ENCODE data around the gene TMC6.
"Not testable (repeated sequence)": the region's sequence is repeated elsewhere in the genome, so short reads cannot be mapped to it uniquely, and the experiment has no call there.

Gene TMC6

GRCh38 chr17:78117027-78117981 is 11.3 kb downstream of the TMC6 start:
- Histone ChIP-seq H3K4me1 (ENCODE audit: control insufficient read depth in 2 of 2, insufficient read depth in 1 of 2, low read depth in 1 of 2, low read length in 2 of 2) (no peaks in the 10 kb centered on the region), H3K23ac (ENCODE audit: low read depth, low read length, poor library complexity) (peak overlapping the region; percentile 1), H3K9me3 (replicated peaks in 1 of 2; ENCODE audit: control insufficient read depth in 2 of 2, insufficient read depth in 1 of 2, low read depth in 1 of 2, low read length in 2 of 2) (no peaks in the 10 kb centered on the region), H2AK5ac (ENCODE audit: low read depth, low read length) (no peak overlapping the region), H3K18ac (ENCODE audit: low read length) (peak overlapping the region; percentile 1), H3K4me2 (ENCODE audit: insufficient read depth, low read length, poor library complexity, severe bottlenecking) (no peak overlapping the region), H3K14ac (ENCODE audit: low read length) (no peak overlapping the region), H4K8ac (ENCODE audit: low read depth, low read length) (no peak overlapping the region), H3K27me3 (ENCODE audit: control insufficient read depth in 3 of 3, insufficient read depth in 3 of 3, low read depth in 1 of 3, low read length in 3 of 3) (no peaks in the 10 kb centered on the region), H3K79me1 (ENCODE audit: low read depth, low read length) (peaks cover 2% of the 10 kb centered on the region), H2AFZ (ENCODE audit: low read length) (no peak overlapping the region), H2BK5ac (ENCODE audit: low read length) (peak overlapping the region; percentile 29), H3K36me3 (replicated peaks in 1 of 2; ENCODE audit: control insufficient read depth in 2 of 2, insufficient read depth in 2 of 2, low read length in 2 of 2) (no peaks in the 10 kb centered on the region), H3K4ac (ENCODE audit: low read length) (no peak overlapping the region), H3K27ac (replicated peaks; ENCODE audit: low read length) (no peak overlapping the region), H2BK12ac (ENCODE audit: low read length) (no peak overlapping the region), H3K4me3 (ENCODE audit: low read length in 2 of 2) (no peak overlapping the region), H3K9ac (ENCODE audit: low read depth, low read length, poor library complexity) (no peak overlapping the region), H2BK120ac (ENCODE audit: low read depth, low read length) (no peak overlapping the region), H2BK15ac (ENCODE audit: low read length) (no peak overlapping the region), H4K91ac (ENCODE audit: low read depth, low read length, poor library complexity) (no peak overlapping the region)
- no peak for DNase-seq (ENCODE audit: low spot score)
- WGBS, 2 donors (ENCODE audit: extremely low coverage in 2 of 2, insufficient read length in 2 of 2, insufficient replicate concordance in 1 of 2) = no CpG with 5 or more reads among the region's 41 CpGs

GRCh38 chr17:78116411-78116810 is 12.1 kb downstream of the TMC6 start:
- no peaks in the 10 kb centered on the region for H3K27me3 ChIP-seq (ENCODE audit: control insufficient read depth in 3 of 3, insufficient read depth in 3 of 3, low read depth in 1 of 3, low read length in 3 of 3)
- no peak overlapping the region for H3K4ac ChIP-seq (ENCODE audit: low read length)
- H2BK120ac ChIP-seq (ENCODE audit: low read depth, low read length) = no peak overlapping the region
- H4K91ac ChIP-seq (ENCODE audit: low read depth, low read length, poor library complexity) = no peak overlapping the region
- H3K79me1 ChIP-seq (ENCODE audit: low read depth, low read length) = peaks cover under 1% of the 10 kb centered on the region
- H4K8ac ChIP-seq (ENCODE audit: low read depth, low read length) = no peak overlapping the region
- no peak overlapping the region for H3K4me2 ChIP-seq (ENCODE audit: insufficient read depth, low read length, poor library complexity, severe bottlenecking)
- WGBS, 2 donors (ENCODE audit: extremely low coverage in 2 of 2, insufficient read length in 2 of 2, insufficient replicate concordance in 1 of 2) = no CpG with 5 or more reads among the region's 9 CpGs
- H2BK5ac ChIP-seq (ENCODE audit: low read length) = no peak overlapping the region
- no peak overlapping the region for H3K4me3 ChIP-seq (ENCODE audit: low read length in 2 of 2)
- H3K14ac ChIP-seq (ENCODE audit: low read length) = no peak overlapping the region
- no peaks in the 10 kb centered on the region for H3K9me3 ChIP-seq (replicated peaks in 1 of 2; ENCODE audit: control insufficient read depth in 2 of 2, insufficient read depth in 1 of 2, low read depth in 1 of 2, low read length in 2 of 2)
- H3K27ac ChIP-seq (replicated peaks; ENCODE audit: low read length) = no peak overlapping the region
- no peak for DNase-seq (ENCODE audit: low spot score)
- H3K18ac ChIP-seq (ENCODE audit: low read length) = no peak overlapping the region
- no peak overlapping the region for H3K9ac ChIP-seq (ENCODE audit: low read depth, low read length, poor library complexity)
- H2AFZ ChIP-seq (ENCODE audit: low read length) = no peak overlapping the region
- no peak overlapping the region for H2AK5ac ChIP-seq (ENCODE audit: low read depth, low read length)
- H2BK12ac ChIP-seq (ENCODE audit: low read length) = no peak overlapping the region
- no peaks in the 10 kb centered on the region for H3K4me1 ChIP-seq (ENCODE audit: control insufficient read depth in 2 of 2, insufficient read depth in 1 of 2, low read depth in 1 of 2, low read length in 2 of 2)
- no peak overlapping the region for H2BK15ac ChIP-seq (ENCODE audit: low read length)
- H3K23ac ChIP-seq (ENCODE audit: low read depth, low read length, poor library complexity) = no peak overlapping the region
- H3K36me3 ChIP-seq (replicated peaks in 1 of 2; ENCODE audit: control insufficient read depth in 2 of 2, insufficient read depth in 2 of 2, low read length in 2 of 2) = no peaks in the 10 kb centered on the region

GRCh38 chr17:78115803-78116202 is 12.8 kb downstream of the TMC6 start:
- not testable (repeated sequence) for H4K91ac ChIP-seq (ENCODE audit: low read depth, low read length, poor library complexity); H3K79me1 ChIP-seq (ENCODE audit: low read depth, low read length); H3K23ac ChIP-seq (ENCODE audit: low read depth, low read length, poor library complexity); H3K27ac ChIP-seq (replicated peaks; ENCODE audit: low read length); H2BK5ac ChIP-seq (ENCODE audit: low read length); H3K4ac ChIP-seq (ENCODE audit: low read length); H3K4me3 ChIP-seq (ENCODE audit: low read length in 2 of 2); H3K14ac ChIP-seq (ENCODE audit: low read length); DNase-seq (ENCODE audit: low spot score); H2BK12ac ChIP-seq (ENCODE audit: low read length); H3K9me3 ChIP-seq (replicated peaks in 1 of 2; ENCODE audit: control insufficient read depth in 2 of 2, insufficient read depth in 1 of 2, low read depth in 1 of 2, low read length in 2 of 2); H3K4me2 ChIP-seq (ENCODE audit: insufficient read depth, low read length, poor library complexity, severe bottlenecking); H2BK15ac ChIP-seq (ENCODE audit: low read length); H3K36me3 ChIP-seq (replicated peaks in 1 of 2; ENCODE audit: control insufficient read depth in 2 of 2, insufficient read depth in 2 of 2, low read length in 2 of 2); H2BK120ac ChIP-seq (ENCODE audit: low read depth, low read length); H2AFZ ChIP-seq (ENCODE audit: low read length); H2AK5ac ChIP-seq (ENCODE audit: low read depth, low read length); H4K8ac ChIP-seq (ENCODE audit: low read depth, low read length); H3K27me3 ChIP-seq (ENCODE audit: control insufficient read depth in 3 of 3, insufficient read depth in 3 of 3, low read depth in 1 of 3, low read length in 3 of 3); H3K18ac ChIP-seq (ENCODE audit: low read length); H3K9ac ChIP-seq (ENCODE audit: low read depth, low read length, poor library complexity); H3K4me1 ChIP-seq (ENCODE audit: control insufficient read depth in 2 of 2, insufficient read depth in 1 of 2, low read depth in 1 of 2, low read length in 2 of 2)
- no CpG with 5 or more reads among the region's 18 CpGs for WGBS, 2 donors (ENCODE audit: extremely low coverage in 2 of 2, insufficient read length in 2 of 2, insufficient replicate concordance in 1 of 2)

DNA sequence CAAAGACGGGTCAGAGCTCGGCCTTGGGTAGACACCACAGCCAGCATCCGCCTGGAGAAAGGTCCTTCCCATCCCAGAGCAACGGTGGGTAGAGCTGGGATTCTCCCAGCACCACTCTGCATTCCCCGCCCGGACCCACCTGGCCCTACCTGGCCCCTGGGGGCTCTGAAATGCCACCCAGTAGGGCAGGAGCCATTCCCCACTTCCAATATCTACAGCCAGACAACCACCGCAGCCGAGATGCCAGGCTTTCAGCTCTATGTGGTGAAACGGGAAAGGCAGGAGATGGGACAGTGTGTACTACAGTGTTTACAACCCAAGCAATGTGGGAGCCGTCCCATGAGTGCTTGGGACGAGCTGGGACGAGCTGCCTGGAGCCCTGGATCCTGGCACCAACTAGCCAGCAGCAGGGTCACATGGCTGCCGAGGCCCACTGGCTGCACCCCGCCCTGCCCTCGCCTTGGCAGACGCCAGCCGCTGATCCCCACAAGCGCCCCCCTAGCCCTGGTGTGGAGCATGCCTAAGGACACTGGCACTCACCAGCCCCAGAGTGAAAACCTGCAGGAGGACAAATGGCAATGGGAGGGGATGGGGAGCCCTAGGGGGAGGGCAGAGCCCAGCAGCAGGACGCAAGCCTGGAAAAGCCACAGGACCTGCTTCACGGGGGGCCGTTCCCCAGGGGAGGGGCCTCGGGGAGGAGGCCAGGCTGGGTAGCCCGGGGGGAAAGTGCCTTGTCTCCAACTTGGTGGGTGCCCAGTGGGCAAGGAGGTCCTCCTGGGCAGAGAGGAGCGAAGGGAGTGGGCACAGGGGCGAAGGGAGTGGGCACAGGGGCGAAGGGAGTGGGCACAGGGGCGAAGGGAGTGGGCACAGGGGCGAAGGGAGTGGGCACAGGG is 13.5 kb downstream of the TMC6 start:
- Histone ChIP-seq H2BK15ac (ENCODE audit: low read length) (no peak overlapping the region), H3K79me1 (ENCODE audit: low read depth, low read length) (peaks cover 2% of the 10 kb centered on the region), H2BK12ac (ENCODE audit: low read length) (no peak overlapping the region), H3K4me3 (ENCODE audit: low read length in 2 of 2) (no peak overlapping the region), H3K18ac (ENCODE audit: low read length) (no peak overlapping the region), H3K4me2 (ENCODE audit: insufficient read depth, low read length, poor library complexity, severe bottlenecking) (no peak overlapping the region), H3K14ac (ENCODE audit: low read length) (no peak overlapping the region), H3K4me1 (ENCODE audit: control insufficient read depth in 2 of 2, insufficient read depth in 1 of 2, low read depth in 1 of 2, low read length in 2 of 2) (no peaks in the 10 kb centered on the region), H4K8ac (ENCODE audit: low read depth, low read length) (no peak overlapping the region), H3K23ac (ENCODE audit: low read depth, low read length, poor library complexity) (no peak overlapping the region), H3K27me3 (ENCODE audit: control insufficient read depth in 3 of 3, insufficient read depth in 3 of 3, low read depth in 1 of 3, low read length in 3 of 3) (no peaks in the 10 kb centered on the region), H3K4ac (ENCODE audit: low read length) (no peak overlapping the region), H2BK5ac (ENCODE audit: low read length) (no peak overlapping the region), H2AK5ac (ENCODE audit: low read depth, low read length) (no peak overlapping the region), H3K9me3 (replicated peaks in 1 of 2; ENCODE audit: control insufficient read depth in 2 of 2, insufficient read depth in 1 of 2, low read depth in 1 of 2, low read length in 2 of 2) (no peaks in the 10 kb centered on the region), H3K36me3 (replicated peaks in 1 of 2; ENCODE audit: control insufficient read depth in 2 of 2, insufficient read depth in 2 of 2, low read length in 2 of 2) (peaks cover 0 to 2% of the 10 kb centered on the region in 2 donors), H3K27ac (replicated peaks; ENCODE audit: low read length) (no peak overlapping the region), H3K9ac (ENCODE audit: low read depth, low read length, poor library complexity) (peak overlapping the region; percentile 44), H2AFZ (ENCODE audit: low read length) (no peak overlapping the region), H4K91ac (ENCODE audit: low read depth, low read length, poor library complexity) (no peak overlapping the region), H2BK120ac (ENCODE audit: low read depth, low read length) (peak overlapping the region; percentile 81)
- WGBS, 2 donors (ENCODE audit: extremely low coverage in 2 of 2, insufficient read length in 2 of 2, insufficient replicate concordance in 1 of 2) = no CpG with 5 or more reads among the region's 28 CpGs
- no peak for DNase-seq (ENCODE audit: low spot score)
